ENCODE measurements around the gene LIMS2. TPM values are rescaled to one million over a fixed set of nuclear protein-coding genes. Genes with fewer than 3 reads are reported as not detected.

The LIMS2 gene
- total RNA-seq, 4 donors from 2014 or later, result 99.2 to 342 (median 175) TPM

GRCh38 chr2:127622561-127623387, 52.6 kb downstream of the LIMS2 start:
- Histone ChIP-seq H3K36me3 (no peaks in the 10 kb centered on the region), H3K27ac (replicated peaks in 1 of 4) (no peak overlapping the region), H3K4me1 (no peaks in the 10 kb centered on the region), H3K27me3 (peaks cover 0 to 73% (median 28%) of the 10 kb centered on the region in 4 donors), H3K4me3 (no peak overlapping the region), H3K9me3 (no peaks in the 10 kb centered on the region)
- DNase-seq (ENCODE audit: extremely low spot score), result no peak
- TF ChIP-seq, protein P1, sequence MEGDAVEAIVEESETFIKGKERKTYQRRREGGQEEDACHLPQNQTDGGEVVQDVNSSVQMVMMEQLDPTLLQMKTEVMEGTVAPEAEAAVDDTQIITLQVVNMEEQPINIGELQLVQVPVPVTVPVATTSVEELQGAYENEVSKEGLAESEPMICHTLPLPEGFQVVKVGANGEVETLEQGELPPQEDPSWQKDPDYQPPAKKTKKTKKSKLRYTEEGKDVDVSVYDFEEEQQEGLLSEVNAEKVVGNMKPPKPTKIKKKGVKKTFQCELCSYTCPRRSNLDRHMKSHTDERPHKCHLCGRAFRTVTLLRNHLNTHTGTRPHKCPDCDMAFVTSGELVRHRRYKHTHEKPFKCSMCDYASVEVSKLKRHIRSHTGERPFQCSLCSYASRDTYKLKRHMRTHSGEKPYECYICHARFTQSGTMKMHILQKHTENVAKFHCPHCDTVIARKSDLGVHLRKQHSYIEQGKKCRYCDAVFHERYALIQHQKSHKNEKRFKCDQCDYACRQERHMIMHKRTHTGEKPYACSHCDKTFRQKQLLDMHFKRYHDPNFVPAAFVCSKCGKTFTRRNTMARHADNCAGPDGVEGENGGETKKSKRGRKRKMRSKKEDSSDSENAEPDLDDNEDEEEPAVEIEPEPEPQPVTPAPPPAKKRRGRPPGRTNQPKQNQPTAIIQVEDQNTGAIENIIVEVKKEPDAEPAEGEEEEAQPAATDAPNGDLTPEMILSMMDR (IDR thresholded peaks at IDR 0.05), result no peak
- TF ChIP-seq POLR2A (IDR thresholded peaks at IDR 0.05; ENCODE audit: low read depth), result no peak
- no peak for TF ChIP-seq EP300 (IDR thresholded peaks at IDR 0.05)
- TF ChIP-seq POLR2AphosphoS5 (IDR thresholded peaks at IDR 0.05), result no peak
- WGBS, result 85% methylated on average over 20 of the region's 21 CpGs
- intact Hi-C loops (cut with DNase I), result no loop called here

DNA sequence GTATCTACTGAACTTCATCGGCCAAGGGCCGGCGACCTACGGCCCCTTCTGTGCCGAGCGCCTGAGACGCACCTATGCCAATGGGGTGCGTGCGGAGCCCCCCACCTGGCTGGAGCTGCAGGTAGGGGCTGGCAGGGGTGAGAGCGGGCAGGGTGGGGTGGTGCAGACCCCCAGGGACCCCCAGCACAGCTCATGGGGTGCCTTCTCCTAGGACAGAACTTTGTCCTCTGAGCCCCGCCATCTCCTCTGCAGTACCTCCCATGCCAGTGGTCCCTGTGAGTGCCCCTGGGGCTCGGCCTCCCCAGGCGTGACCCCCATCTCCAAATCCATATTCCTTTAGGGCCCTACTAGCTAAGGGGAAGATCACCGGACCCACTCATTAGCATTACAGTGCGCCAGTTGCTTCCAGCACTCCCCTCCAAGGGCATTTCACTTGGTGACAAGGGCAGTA, 53.3 kb downstream of the LIMS2 start:
- H3K4me3 ChIP-seq, result no peak overlapping the region
- TF ChIP-seq EP300 (IDR thresholded peaks at IDR 0.05) (no peak), POLR2A (IDR thresholded peaks at IDR 0.05; ENCODE audit: low read depth) (no peak)
- intact Hi-C loops (cut with DNase I), result no loop called here
- H3K27ac ChIP-seq (replicated peaks in 1 of 4), result no peak overlapping the region
- 95% methylated on average over 8 of the region's 15 CpGs for WGBS
- DNase-seq (ENCODE audit: extremely low spot score), result no peak
- no peaks in the 10 kb centered on the region for H3K4me1 ChIP-seq
- H3K27me3 ChIP-seq, result peaks cover 0 to 65% (median 28%) of the 10 kb centered on the region in 4 donors
- no peaks in the 10 kb centered on the region for H3K9me3 ChIP-seq
- no peaks in the 10 kb centered on the region for H3K36me3 ChIP-seq

- intact Hi-C loops (cut with DNase I), result no loop called here
- TF ChIP-seq EP300 (IDR thresholded peaks at IDR 0.05) (no peak), POLR2A (IDR thresholded peaks at IDR 0.05; ENCODE audit: low read depth) (no peak), POLR2AphosphoS5 (IDR thresholded peaks at IDR 0.05) (no peak)
- TF ChIP-seq, protein P1 (IDR thresholded peaks at IDR 0.05), result no peak
- peaks cover 0 to 54% (median 28%) of the 10 kb centered on the region in 4 donors for H3K27me3 ChIP-seq
Measured at GRCh38 chr2:127620866-127621265, 54.5 kb downstream of the LIMS2 start.

GRCh38 chr2:127619877-127620705, 55.2 kb downstream of the LIMS2 start:
- no peaks in the 10 kb centered on the region for H3K36me3 ChIP-seq
- peaks cover 0 to 46% (median 26%) of the 10 kb centered on the region in 4 donors for H3K27me3 ChIP-seq
- H3K9me3 ChIP-seq, result no peaks in the 10 kb centered on the region
- no peaks in the 10 kb centered on the region for H3K4me1 ChIP-seq
- intact Hi-C loops (cut with DNase I), result no loop called here
- TF ChIP-seq POLR2A (IDR thresholded peaks at IDR 0.05; ENCODE audit: low read depth) (no peak), EP300 (IDR thresholded peaks at IDR 0.05) (no peak), POLR2AphosphoS5 (IDR thresholded peaks at IDR 0.05) (no peak)
- TF ChIP-seq, protein P1 (IDR thresholded peaks at IDR 0.05), result no peak
- WGBS, result 75% methylated on average over 14 of the region's 16 CpGs
- no peak overlapping the region for H3K27ac ChIP-seq (replicated peaks in 1 of 4)
- no peak for DNase-seq (ENCODE audit: extremely low spot score)
- no peak overlapping the region for H3K4me3 ChIP-seq

More at GRCh38 chr2:127620866-127621265, 54.5 kb downstream of the LIMS2 start:
- Histone ChIP-seq H3K36me3 (no peaks in the 10 kb centered on the region), H3K4me1 (no peaks in the 10 kb centered on the region), H3K4me3 (no peak overlapping the region), H3K27ac (replicated peaks in 1 of 4) (no peak overlapping the region), H3K9me3 (no peaks in the 10 kb centered on the region)
- no peak for DNase-seq (ENCODE audit: extremely low spot score)
- WGBS, result 75% methylated on average over 3 of the region's 3 CpGs

- no peak for DNase-seq (ENCODE audit: extremely low spot score)
- Histone ChIP-seq H3K36me3 (no peaks in the 10 kb centered on the region), H3K27ac (replicated peaks in 1 of 4) (no peak overlapping the region), H3K27me3 (peaks cover 0 to 37% (median 17%) of the 10 kb centered on the region in 4 donors), H3K9me3 (no peaks in the 10 kb centered on the region), H3K4me1 (no peaks in the 10 kb centered on the region), H3K4me3 (no peak overlapping the region)
- intact Hi-C loops (cut with DNase I), result no loop called here
- WGBS, result 99% methylated on average over 5 of the region's 6 CpGs
- TF ChIP-seq, protein P1 (IDR thresholded peaks at IDR 0.05), result no peak
- no peak for TF ChIP-seq POLR2AphosphoS5 (IDR thresholded peaks at IDR 0.05)
- TF ChIP-seq POLR2A (IDR thresholded peaks at IDR 0.05; ENCODE audit: low read depth), result no peak
- TF ChIP-seq EP300 (IDR thresholded peaks at IDR 0.05), result no peak
Measured at GRCh38 chr2:127619203-127619590, 56.1 kb downstream of the LIMS2 start.
